HepG2 (cell line): ENCODE data around the gene GLG1. TPM values are rescaled to one million over a fixed set of nuclear protein-coding genes. Genes with fewer than 3 reads are reported as not detected.
A peak's percentile ranks its signal among the peaks of the same experiment; 100 is the strongest.

Experiments used
- BRD4 ChIP-seq: sonication (generic); formaldehyde crosslinking; IDR thresholded peaks from 2 replicates; pipeline ENCODE4 v1.4.0; 2020; ENCODE audit warnings: missing genetic modification reagents
- CC2D1A ChIP-seq: sonication (generic); formaldehyde crosslinking; IDR thresholded peaks from 2 replicates; pipeline ENCODE4 v1.8.1; 2023; ENCODE audit warnings: mild to moderate bottlenecking, missing genetic modification reagents
- E2F5 ChIP-seq: sonication (generic); formaldehyde crosslinking; conservative IDR thresholded peaks from 2 replicates; pipeline ENCODE4 v1.4.0; 2020; ENCODE audit warnings: missing genetic modification reagents
- EHMT2 ChIP-seq: fragments of 200-600 bp; sonication (generic); IDR thresholded peaks from 2 replicates; pipeline ENCODE4 v1.7.0; 2017; ENCODE audit warnings: antibody characterized with exemption, low read depth, low read length, borderline replicate concordance
- LBX2 ChIP-seq: sonication (generic); formaldehyde crosslinking; IDR thresholded peaks from 2 replicates; pipeline ENCODE4 v1.5.0; 2020; ENCODE audit warnings: missing genetic modification reagents, mild to moderate bottlenecking, borderline replicate concordance
- LCORL ChIP-seq, 2 experiments: fragments of 450-650 bp in 1 of 2; sonication (generic) in 1 of 2; formaldehyde crosslinking in 1 of 2; IDR thresholded peaks; 2 replicates each; pipeline versions ENCODE4 v1.5.0 to v1.6.1; 2017 to 2020; ENCODE audit warnings: antibody characterized with exemption in 1 of 2, missing genetic modification reagents in 1 of 2
- MED13 ChIP-seq: sonication (generic); formaldehyde crosslinking; IDR thresholded peaks from 2 replicates; pipeline ENCODE4 v1.5.0; 2020; ENCODE audit warnings: missing genetic modification reagents
- MEF2D ChIP-seq: sonication (generic); formaldehyde crosslinking; IDR thresholded peaks from 2 replicates; pipeline ENCODE4 v1.5.1; 2020; ENCODE audit warnings: mild to moderate bottlenecking, missing genetic modification reagents
- MEIS1 ChIP-seq: sonication (generic); formaldehyde crosslinking; IDR thresholded peaks from 2 replicates; pipeline ENCODE4 v1.9.0; 2021; ENCODE audit warnings: mild to moderate bottlenecking, missing genetic modification reagents, moderate library complexity, borderline replicate concordance
- MYPOP ChIP-seq: sonication (generic); formaldehyde crosslinking; IDR thresholded peaks from 2 replicates; pipeline ENCODE4 v1.8.1; 2023; ENCODE audit warnings: mild to moderate bottlenecking, moderate library complexity, missing genetic modification reagents
- PAX8 ChIP-seq: sonication (generic); formaldehyde crosslinking; IDR thresholded peaks from 2 replicates; pipeline ENCODE4 v1.8.0; 2022; ENCODE audit warnings: mild to moderate bottlenecking, missing genetic modification reagents, borderline replicate concordance
- POLR2AphosphoS2 ChIP-seq: IDR thresholded peaks from 2 replicates; pipeline ENCODE4 v1.6.1; 2011; ENCODE audit warnings: low read depth, low read length, improper control_type of control experiment
- POLR2G ChIP-seq: fragments of 200-400 bp; formaldehyde crosslinking; IDR thresholded peaks from 2 replicates; pipeline ENCODE4 v1.6.1; 2018; ENCODE audit warnings: mild to moderate bottlenecking, low read depth, low read length, moderate library complexity
- SMAD9 ChIP-seq: sonication (generic); formaldehyde crosslinking; IDR thresholded peaks from 2 replicates; pipeline ENCODE4 v1.5.1; 2020; ENCODE audit warnings: mild to moderate bottlenecking, missing genetic modification reagents
- SOX6 ChIP-seq, 2 experiments: fragments of 450-650 bp in 1 of 2; sonication (generic) in 1 of 2; formaldehyde crosslinking in 1 of 2; IDR thresholded peaks; 2 replicates each; pipeline versions ENCODE4 v1.4.0 to v1.6.1; 2017 to 2020; ENCODE audit warnings: antibody characterized with exemption in 1 of 2, mild to moderate bottlenecking in 1 of 2, missing genetic modification reagents in 1 of 2
- SP140L ChIP-seq: sonication (generic); formaldehyde crosslinking; IDR thresholded peaks from 2 replicates; pipeline ENCODE4 v1.4.0; 2020; ENCODE audit warnings: missing genetic modification reagents, borderline replicate concordance
- SRY ChIP-seq: sonication (generic); formaldehyde crosslinking; IDR thresholded peaks from 2 replicates; pipeline ENCODE4 v1.8.0; 2022; ENCODE audit warnings: mild to moderate bottlenecking, missing genetic modification reagents
- TEAD3 ChIP-seq: optimal IDR thresholded peaks from 2 replicates; pipeline ENCODE3; 2016; ENCODE audit warnings: borderline replicate concordance
- ZBTB1 ChIP-seq: sonication (generic); formaldehyde crosslinking; IDR thresholded peaks from 2 replicates; pipeline ENCODE4 v1.4.0; 2020; ENCODE audit warnings: missing genetic modification reagents, borderline replicate concordance
- ZNF724P ChIP-seq: sonication (generic); formaldehyde crosslinking; IDR thresholded peaks from 2 replicates; pipeline ENCODE4 v1.8.0; 2022; ENCODE audit warnings: missing genetic modification reagents, borderline replicate concordance
- polyA plus RNA-seq, 8 experiments: library from polyadenylated mRNA; depleted of rRNA in 3 of 8; stranded (reverse) in 7 of 8; unstranded in 1 of 8; fragments of >200 nt; fragmentation: Illumina TruSeq in 4 of 8; extraction: Trizol in 4 of 8; gene quantifications; 2 replicates each; pipeline versions ENCODE4 v1.2.1 to v1.2.3, GENCODE V29; 2011 to 2016; ENCODE audit warnings: low read depth in 4 of 8, missing spikeins in 1 of 8, mixed read lengths in 1 of 8; ENCODE audit not compliant: insufficient read depth in 1 of 8
- total RNA-seq, 5 experiments: library from RNA; depleted of rRNA; stranded (reverse); fragments of >200 nt; fragmentation: Illumina TruSeq; extraction: Trizol; gene quantifications; 2 replicates each; pipeline ENCODE4 v1.2.3, GENCODE V29; 2016; ENCODE audit warnings: low read depth in 1 of 5
- TF ChIP-seq, protein P1 (sequence below): sonication (generic); formaldehyde crosslinking; IDR thresholded peaks from 2 replicates; pipeline ENCODE4 v1.4.0; 2020; ENCODE audit warnings: mild to moderate bottlenecking, missing genetic modification reagents

Gene GLG1
- total and polyA plus RNA-seq, 2 of the 13 experiments (the other 11 are each of a cell fraction or from before 2014, with no cell fraction given), result 87.7 to 141 TPM

GRCh38 chr16:74606521-74607309, at the start of gene GLG1 (continued):
- TF ChIP-seq EHMT2, result no peak
- peak; percentile 79; the same call in 1 of the 2 replicates for TF ChIP-seq MED13 (CRISPR knock-in tag)
- peak; percentile 84 for TF ChIP-seq MEF2D (CRISPR knock-in tag)
- TF ChIP-seq SMAD9, result peak; percentile 78; the same call in 1 of the 2 replicates
- TF ChIP-seq MEIS1 (CRISPR knock-in tag), result peak; percentile 68; the same call in 1 of the 2 replicates
- no peak for TF ChIP-seq LCORL (IDR thresholded peaks at IDR 0.05)
- TF ChIP-seq LCORL (CRISPR knock-in tag; IDR thresholded peaks at IDR 0.05), result peak; percentile 51; the same call in 1 of the 2 replicates
- no peak for TF ChIP-seq POLR2AphosphoS2
- peak; percentile 70 for TF ChIP-seq MYPOP (CRISPR knock-in tag)
- TF ChIP-seq TEAD3 (CRISPR knock-in tag), result peak; percentile 57
- no peak for TF ChIP-seq SP140L (CRISPR knock-in tag)
- TF ChIP-seq POLR2G, result peak; percentile 99
- TF ChIP-seq E2F5 (CRISPR knock-in tag), result 0 out of 2 replicates have a peak, but pooled peaks have one; percentile 59
- TF ChIP-seq BRD4 (CRISPR knock-in tag), result peak; percentile 94
- 0 out of 2 replicates have a peak, but pooled peaks have one; percentile 27 for TF ChIP-seq ZBTB1 (CRISPR knock-in tag)
- TF ChIP-seq PAX8 (CRISPR knock-in tag), result 0 out of 2 replicates have a peak, but pooled peaks have one; percentile 58
- no peak for TF ChIP-seq CC2D1A
- peak; percentile 95; the same call in 1 of the 2 replicates for TF ChIP-seq ZNF724P (CRISPR knock-in tag)
- no peak; the same call in 1 of the 2 replicates for TF ChIP-seq SRY (CRISPR knock-in tag)
- peak; percentile 3; the same call in 1 of the 2 replicates for TF ChIP-seq LBX2 (CRISPR knock-in tag)
- TF ChIP-seq, protein P1, sequence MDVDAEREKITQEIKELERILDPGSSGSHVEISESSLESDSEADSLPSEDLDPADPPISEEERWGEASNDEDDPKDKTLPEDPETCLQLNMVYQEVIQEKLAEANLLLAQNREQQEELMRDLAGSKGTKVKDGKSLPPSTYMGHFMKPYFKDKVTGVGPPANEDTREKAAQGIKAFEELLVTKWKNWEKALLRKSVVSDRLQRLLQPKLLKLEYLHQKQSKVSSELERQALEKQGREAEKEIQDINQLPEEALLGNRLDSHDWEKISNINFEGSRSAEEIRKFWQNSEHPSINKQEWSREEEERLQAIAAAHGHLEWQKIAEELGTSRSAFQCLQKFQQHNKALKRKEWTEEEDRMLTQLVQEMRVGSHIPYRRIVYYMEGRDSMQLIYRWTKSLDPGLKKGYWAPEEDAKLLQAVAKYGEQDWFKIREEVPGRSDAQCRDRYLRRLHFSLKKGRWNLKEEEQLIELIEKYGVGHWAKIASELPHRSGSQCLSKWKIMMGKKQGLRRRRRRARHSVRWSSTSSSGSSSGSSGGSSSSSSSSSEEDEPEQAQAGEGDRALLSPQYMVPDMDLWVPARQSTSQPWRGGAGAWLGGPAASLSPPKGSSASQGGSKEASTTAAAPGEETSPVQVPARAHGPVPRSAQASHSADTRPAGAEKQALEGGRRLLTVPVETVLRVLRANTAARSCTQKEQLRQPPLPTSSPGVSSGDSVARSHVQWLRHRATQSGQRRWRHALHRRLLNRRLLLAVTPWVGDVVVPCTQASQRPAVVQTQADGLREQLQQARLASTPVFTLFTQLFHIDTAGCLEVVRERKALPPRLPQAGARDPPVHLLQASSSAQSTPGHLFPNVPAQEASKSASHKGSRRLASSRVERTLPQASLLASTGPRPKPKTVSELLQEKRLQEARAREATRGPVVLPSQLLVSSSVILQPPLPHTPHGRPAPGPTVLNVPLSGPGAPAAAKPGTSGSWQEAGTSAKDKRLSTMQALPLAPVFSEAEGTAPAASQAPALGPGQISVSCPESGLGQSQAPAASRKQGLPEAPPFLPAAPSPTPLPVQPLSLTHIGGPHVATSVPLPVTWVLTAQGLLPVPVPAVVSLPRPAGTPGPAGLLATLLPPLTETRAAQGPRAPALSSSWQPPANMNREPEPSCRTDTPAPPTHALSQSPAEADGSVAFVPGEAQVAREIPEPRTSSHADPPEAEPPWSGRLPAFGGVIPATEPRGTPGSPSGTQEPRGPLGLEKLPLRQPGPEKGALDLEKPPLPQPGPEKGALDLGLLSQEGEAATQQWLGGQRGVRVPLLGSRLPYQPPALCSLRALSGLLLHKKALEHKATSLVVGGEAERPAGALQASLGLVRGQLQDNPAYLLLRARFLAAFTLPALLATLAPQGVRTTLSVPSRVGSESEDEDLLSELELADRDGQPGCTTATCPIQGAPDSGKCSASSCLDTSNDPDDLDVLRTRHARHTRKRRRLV (CRISPR knock-in tag), result peak; percentile 72; the same call in 1 of the 2 replicates
- TF ChIP-seq SOX6 (IDR thresholded peaks at IDR 0.05), result no peak
- peak; percentile 75 for TF ChIP-seq SOX6 (CRISPR knock-in tag; IDR thresholded peaks at IDR 0.05)
